Osteoblast (primary cell): Measurements from ENCODE around the gene DCK. TPM values are rescaled to one million over a fixed set of nuclear protein-coding genes. Genes with fewer than 3 reads are reported as not detected.

Experiments used
- DNase-seq: peaks from one replicate; pipeline ENCODE4 v3.0.0; 2011; ENCODE audit warnings: low spot score, mixed read lengths; ENCODE audit not compliant: insufficient read length; ENCODE audit errors: missing footprints
- H2AFZ ChIP-seq: 2 replicates; pipeline ENCODE4 v1.6.0; 2011; ENCODE audit warnings: mild to moderate bottlenecking, low read length
- H3K27ac ChIP-seq: 2 replicates; pipeline ENCODE4 v1.5.1; 2011; ENCODE audit warnings: mild to moderate bottlenecking, low read depth, low read length, moderate library complexity
- H3K27me3 ChIP-seq: 2 replicates; pipeline ENCODE4 v1.6.0; 2012; ENCODE audit warnings: mild to moderate bottlenecking, control low read depth, inconsistent platforms, low read length, moderate library complexity; ENCODE audit not compliant: insufficient read depth
- H3K36me3 ChIP-seq: 2 replicates; pipeline ENCODE4 v1.5.1; 2011; ENCODE audit warnings: mild to moderate bottlenecking, low read length, control low read depth, moderate library complexity; ENCODE audit not compliant: insufficient read depth
- H3K4me1 ChIP-seq: 2 replicates; pipeline ENCODE4 v1.5.1; 2011; ENCODE audit warnings: mild to moderate bottlenecking, low read length, control low read depth, moderate library complexity; ENCODE audit not compliant: insufficient read depth
- H3K4me2 ChIP-seq: 2 replicates; pipeline ENCODE4 v1.6.0; 2011; ENCODE audit warnings: mild to moderate bottlenecking, low read length; ENCODE audit not compliant: insufficient read depth
- H3K4me3 ChIP-seq: fragments of 200-600 bp; sonication (generic); 3 replicates; pipeline ENCODE4 v1.5.1; 2012; ENCODE audit warnings: mild to moderate bottlenecking, low read length, inconsistent platforms; ENCODE audit not compliant: insufficient read depth
- H3K79me2 ChIP-seq: 2 replicates; pipeline ENCODE4 v1.6.0; 2012; ENCODE audit warnings: mild to moderate bottlenecking, low read length, control low read depth, inconsistent platforms; ENCODE audit not compliant: insufficient read depth
- H3K9me3 ChIP-seq: 2 replicates; pipeline ENCODE4 v1.5.1; 2011; ENCODE audit warnings: low read depth, low read length, control low read depth
- H4K20me1 ChIP-seq: 2 replicates; pipeline ENCODE4 v1.6.0; 2012; ENCODE audit warnings: mild to moderate bottlenecking, low read length, control low read depth; ENCODE audit not compliant: insufficient read depth
- CTCF ChIP-seq: IDR thresholded peaks from 2 replicates; pipeline ENCODE4 v1.5.1; 2011; ENCODE audit warnings: mild to moderate bottlenecking, low read depth, low read length, moderate library complexity; ENCODE audit errors: extremely low read depth
- total RNA-seq: library from RNA; depleted of rRNA; stranded (reverse); fragments of >200 nt; gene quantifications from 2 replicates; pipeline ENCODE4 v1.2.3, GENCODE V29; 2012

Gene DCK
- total RNA-seq, 1 donor, result 13.8 TPM

- no peaks in the 10 kb centered on the region for H4K20me1 ChIP-seq
- no peak overlapping the region for H3K27ac ChIP-seq
- H3K9me3 ChIP-seq, result no peaks in the 10 kb centered on the region
- no peak for DNase-seq
- H3K4me2 ChIP-seq, result no peak overlapping the region
- H2AFZ ChIP-seq, result no peak overlapping the region
- H3K4me3 ChIP-seq, result no peak overlapping the region
- no peaks in the 10 kb centered on the region for H3K79me2 ChIP-seq
- no peak for TF ChIP-seq CTCF
- H3K36me3 ChIP-seq, result no peaks in the 10 kb centered on the region
- H3K27me3 ChIP-seq, result no peaks in the 10 kb centered on the region
- no peaks in the 10 kb centered on the region for H3K4me1 ChIP-seq
Observed at GRCh38 chr4:71066737-71067716, 73.6 kb downstream of the DCK start.

GRCh38 chr4:71069063-71069462, 75.6 kb downstream of the DCK start:
- no peak for TF ChIP-seq CTCF
- DNase-seq, result no peak
- H3K4me3 ChIP-seq, result no peak overlapping the region
- H4K20me1 ChIP-seq, result no peaks in the 10 kb centered on the region
- H3K36me3 ChIP-seq, result no peaks in the 10 kb centered on the region
- no peak overlapping the region for H2AFZ ChIP-seq
- H3K4me2 ChIP-seq, result no peak overlapping the region
- H3K79me2 ChIP-seq, result no peaks in the 10 kb centered on the region
- H3K27me3 ChIP-seq, result no peaks in the 10 kb centered on the region
- no peaks in the 10 kb centered on the region for H3K9me3 ChIP-seq
- H3K4me1 ChIP-seq, result no peaks in the 10 kb centered on the region
- H3K27ac ChIP-seq, result no peak overlapping the region

- H3K4me2 ChIP-seq, result no peak overlapping the region
- no peaks in the 10 kb centered on the region for H3K27me3 ChIP-seq
- H3K79me2 ChIP-seq, result no peaks in the 10 kb centered on the region
- H2AFZ ChIP-seq, result no peak overlapping the region
- H4K20me1 ChIP-seq, result no peaks in the 10 kb centered on the region
- H3K4me1 ChIP-seq, result peaks cover 7% of the 10 kb centered on the region
- no peak for DNase-seq
- no peak overlapping the region for H3K27ac ChIP-seq
- no peak overlapping the region for H3K4me3 ChIP-seq
- TF ChIP-seq CTCF, result no peak
- no peaks in the 10 kb centered on the region for H3K9me3 ChIP-seq
- no peaks in the 10 kb centered on the region for H3K36me3 ChIP-seq
Observed at GRCh38 chr4:71070015-71070414, 76.6 kb downstream of the DCK start.
